CD4-positive, alpha-beta T cell (primary cell): ENCODE measurements around the gene SMPX. TPM values are rescaled to one million over a fixed set of nuclear protein-coding genes. Genes with fewer than 3 reads are reported as not detected.

Experiments used
- ATAC-seq: fragments of 200-7000 bp; cut with Tn5 transposase; one replicate; pipeline ENCODE4 v1.10.0; 2022; ENCODE audit warnings: mild to moderate bottlenecking; ENCODE audit not compliant: poor library complexity
- CTCF ChIA-PET: fragments of 350-600 bp; sonication (Branson Sonifier 250); formaldehyde crosslinking; loops from one replicate; lab custom pipeline; 2021; ENCODE audit warnings: antibody characterized with exemption, inconsistent platforms; lab: Charles Lee
- POLR2A ChIA-PET: fragments of 350-600 bp; sonication (Branson Sonifier 250); formaldehyde crosslinking; loops from one replicate; lab custom pipeline; 2021; ENCODE audit warnings: antibody characterized with exemption, inconsistent platforms; lab: Charles Lee
- DNase-seq, 14 experiments: peaks; one replicate each; pipeline ENCODE4 v3.0.0-alpha.2; 2013 to 2020; ENCODE audit warnings: mixed read lengths in 2 of 14
- H3K27ac ChIP-seq, 2 donors: one replicate each; pipeline versions ENCODE4 v1.5.1 to v1.7.0; 2013; ENCODE audit warnings: low read length in 2 of 2, low read depth in 1 of 2, mild to moderate bottlenecking in 1 of 2
- H3K27me3 ChIP-seq, 2 experiments: 1 replicate in 1 of 2; 2 replicates in 1 of 2; pipeline versions ENCODE4 v1.6.1 to v1.7.0; 2013; ENCODE audit warnings: low read length in 2 of 2, control low read depth in 1 of 2, mild to moderate bottlenecking in 1 of 2, moderate library complexity in 1 of 2; ENCODE audit not compliant: insufficient read depth in 2 of 2, control insufficient read depth in 1 of 2
- H3K36me3 ChIP-seq: one replicate; pipeline ENCODE4 v1.6.1; 2013; ENCODE audit warnings: low read length, control low read depth; ENCODE audit not compliant: insufficient read depth
- H3K4me1 ChIP-seq: one replicate; pipeline ENCODE4 v1.6.1; 2013; ENCODE audit warnings: low read length, control low read depth; ENCODE audit not compliant: insufficient read depth
- H3K4me3 ChIP-seq: one replicate; pipeline ENCODE4 v1.5.1; 2013; ENCODE audit warnings: mild to moderate bottlenecking, low read length, moderate library complexity
- H3K9me3 ChIP-seq, 2 experiments: 1 replicate in 1 of 2; 2 replicates in 1 of 2; pipeline versions ENCODE4 v1.6.1 to v1.7.0; 2013; ENCODE audit warnings: low read length in 2 of 2, mild to moderate bottlenecking in 2 of 2, control low read depth in 1 of 2, moderate library complexity in 1 of 2; ENCODE audit not compliant: control insufficient read depth in 1 of 2, insufficient read depth in 1 of 2
- H3K27ac Mint-ChIP-seq: one replicate; pipeline ENCODE4 v1.8.0; 2020; ENCODE audit warnings: mixed read lengths
- H3K27me3 Mint-ChIP-seq: one replicate; pipeline ENCODE4 v1.8.0; 2021; ENCODE audit warnings: mixed read lengths
- H3K36me3 Mint-ChIP-seq: one replicate; pipeline ENCODE4 v1.8.0; 2021; ENCODE audit warnings: low read depth, mixed read lengths
- H3K4me1 Mint-ChIP-seq: one replicate; pipeline ENCODE4 v1.8.0; 2021; ENCODE audit warnings: low read depth, mixed read lengths
- H3K4me3 Mint-ChIP-seq: one replicate; pipeline ENCODE4 v1.8.0; 2020; ENCODE audit warnings: mild to moderate bottlenecking, mixed read lengths
- H3K9me3 Mint-ChIP-seq: one replicate; pipeline ENCODE4 v1.8.0; 2020; ENCODE audit warnings: mixed read lengths
- intact Hi-C, 2 experiments: fragments of 100-400 bp; cut with DNase I in 1 of 2; cut with micrococcal nuclease in 1 of 2; formaldehyde crosslinking; loops; one replicate each; pipeline versions ENCODE4 v1.15.1 to v1.9.0; 2023 to 2025; cut with DNase I, micrococcal nuclease
- total RNA-seq, 174 experiments: library from RNA in 2 of 174; stranded (reverse) in 2 of 174; gene quantifications; one replicate each; pipeline ENCODE4 v1.2.3 and lab custom pipeline; 2021 to 2026
- TF ChIP-seq, protein P1 (sequence below): fragments of 200-600 bp; IDR thresholded peaks from one replicate; pipeline ENCODE4 v1.8.0; 2022; ENCODE audit warnings: antibody characterized with exemption, mild to moderate bottlenecking

SMPX gene
- total RNA-seq, 2 experiments from 2014 or later: not detected

DNA sequence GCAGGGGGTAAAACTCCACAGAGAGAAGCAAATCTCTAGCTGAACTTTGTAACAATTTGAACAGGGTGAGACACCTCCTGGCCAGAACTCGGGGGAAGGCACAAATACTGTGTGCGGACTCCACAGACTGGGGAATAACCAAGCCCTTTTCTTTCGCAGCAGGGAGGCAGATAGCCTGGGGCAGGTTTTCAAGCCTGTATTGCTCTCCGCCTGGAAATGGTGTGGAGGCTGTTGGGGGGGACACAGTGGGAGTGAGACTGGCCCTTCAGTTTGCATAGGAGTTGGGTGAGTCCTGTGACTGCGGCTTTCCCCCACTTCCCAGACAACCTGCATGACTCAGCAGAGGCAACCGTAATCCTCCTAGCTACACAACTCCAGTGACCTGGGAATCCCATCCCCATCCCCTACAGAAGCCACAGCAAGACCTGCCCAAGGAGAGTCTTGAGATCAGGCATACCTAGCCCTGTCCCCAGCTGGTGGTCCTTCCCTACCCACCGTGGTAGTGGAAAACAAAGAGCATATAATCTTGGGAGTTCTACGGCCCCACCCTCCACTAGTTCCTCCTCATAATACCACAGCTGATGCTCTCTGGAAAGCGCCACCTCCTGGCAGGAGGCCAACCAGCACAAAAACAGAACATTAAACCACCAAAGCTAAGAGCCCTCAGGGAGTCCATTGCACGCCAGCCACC lies 12.9 kb upstream of the SMPX start:
- no peaks in the 10 kb centered on the region for H3K27me3 ChIP-seq
- DNase-seq (no peak), ATAC-seq (no peak)
- Mint-ChIP-seq H3K4me3 (no peak overlapping the region), H3K9me3 (no peaks in the 10 kb centered on the region), H3K27me3 (no peaks in the 10 kb centered on the region), H3K27ac (no peak overlapping the region), H3K4me1 (peaks cover 27% of the 10 kb centered on the region), H3K36me3 (no peaks in the 10 kb centered on the region)
- ChIA-PET CTCF (no interaction called here), POLR2A (interaction anchor here (0.6 kb wide), 1 partner anchor 60 kb away, joined by 3 read pairs; no protein-coding TSS in a partner anchor)
- intact Hi-C loops: no loop called here
- no peaks in the 10 kb centered on the region for H3K4me1 ChIP-seq
- H3K27ac ChIP-seq: no peak overlapping the region
- H3K36me3 ChIP-seq: no peaks in the 10 kb centered on the region
- no peaks in the 10 kb centered on the region for H3K9me3 ChIP-seq
- TF ChIP-seq, protein P1, sequence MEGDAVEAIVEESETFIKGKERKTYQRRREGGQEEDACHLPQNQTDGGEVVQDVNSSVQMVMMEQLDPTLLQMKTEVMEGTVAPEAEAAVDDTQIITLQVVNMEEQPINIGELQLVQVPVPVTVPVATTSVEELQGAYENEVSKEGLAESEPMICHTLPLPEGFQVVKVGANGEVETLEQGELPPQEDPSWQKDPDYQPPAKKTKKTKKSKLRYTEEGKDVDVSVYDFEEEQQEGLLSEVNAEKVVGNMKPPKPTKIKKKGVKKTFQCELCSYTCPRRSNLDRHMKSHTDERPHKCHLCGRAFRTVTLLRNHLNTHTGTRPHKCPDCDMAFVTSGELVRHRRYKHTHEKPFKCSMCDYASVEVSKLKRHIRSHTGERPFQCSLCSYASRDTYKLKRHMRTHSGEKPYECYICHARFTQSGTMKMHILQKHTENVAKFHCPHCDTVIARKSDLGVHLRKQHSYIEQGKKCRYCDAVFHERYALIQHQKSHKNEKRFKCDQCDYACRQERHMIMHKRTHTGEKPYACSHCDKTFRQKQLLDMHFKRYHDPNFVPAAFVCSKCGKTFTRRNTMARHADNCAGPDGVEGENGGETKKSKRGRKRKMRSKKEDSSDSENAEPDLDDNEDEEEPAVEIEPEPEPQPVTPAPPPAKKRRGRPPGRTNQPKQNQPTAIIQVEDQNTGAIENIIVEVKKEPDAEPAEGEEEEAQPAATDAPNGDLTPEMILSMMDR: no peak
- no peak overlapping the region for H3K4me3 ChIP-seq

- Mint-ChIP-seq H3K4me3 (no peak overlapping the region), H3K27ac (no peak overlapping the region), H3K27me3 (no peaks in the 10 kb centered on the region), H3K36me3 (no peaks in the 10 kb centered on the region), H3K4me1 (peaks cover 2% of the 10 kb centered on the region), H3K9me3 (no peaks in the 10 kb centered on the region)
- Histone ChIP-seq H3K4me3 (no peak overlapping the region), H3K36me3 (no peaks in the 10 kb centered on the region), H3K9me3 (no peaks in the 10 kb centered on the region), H3K4me1 (no peaks in the 10 kb centered on the region), H3K27me3 (no peaks in the 10 kb centered on the region), H3K27ac (no peak overlapping the region)
- CTCF ChIA-PET: no interaction called here
- DNase-seq (no peak), ATAC-seq (no peak)
- TF ChIP-seq, protein P1: no peak
- intact Hi-C loops: no loop called here
- POLR2A ChIA-PET: no interaction called here
These were observed 8.2 kb upstream of the SMPX start for GRCh38 chrX:21766101-21766500.

DNA sequence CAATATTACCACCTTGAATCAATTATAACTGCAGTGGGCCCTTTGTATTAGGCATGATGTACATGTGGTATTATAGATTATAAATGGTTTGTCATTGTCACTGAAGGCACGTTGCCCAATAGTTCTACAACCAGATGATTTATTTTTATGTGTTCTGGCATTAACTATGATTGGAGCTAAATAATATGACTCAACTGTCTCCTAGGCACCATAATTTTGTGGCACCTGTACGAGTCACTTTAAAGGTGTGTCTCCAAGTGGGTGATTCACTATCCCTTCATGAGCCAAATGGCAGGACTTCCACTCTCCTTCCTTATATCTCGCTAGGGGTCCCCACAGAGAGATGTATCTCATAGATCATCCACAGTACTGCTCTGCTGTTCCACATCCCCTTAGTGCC lies 6.1 kb upstream of the SMPX start:
- TF ChIP-seq, protein P1: no peak
- POLR2A ChIA-PET: no interaction called here
- Histone ChIP-seq H3K4me3 (no peak overlapping the region), H3K27me3 (no peaks in the 10 kb centered on the region), H3K36me3 (no peaks in the 10 kb centered on the region), H3K9me3 (no peaks in the 10 kb centered on the region), H3K27ac (no peak overlapping the region), H3K4me1 (no peaks in the 10 kb centered on the region)
- H3K4me1 Mint-ChIP-seq: no peaks in the 10 kb centered on the region
- no peaks in the 10 kb centered on the region for H3K36me3 Mint-ChIP-seq
- H3K9me3 Mint-ChIP-seq: no peaks in the 10 kb centered on the region
- intact Hi-C loops: no loop called here
- no peak overlapping the region for H3K27ac Mint-ChIP-seq
- no peak for DNase-seq
- no peaks in the 10 kb centered on the region for H3K27me3 Mint-ChIP-seq
- H3K4me3 Mint-ChIP-seq: no peak overlapping the region
- no peak for ATAC-seq
- CTCF ChIA-PET: no interaction called here
